NB4 (cell line): ENCODE results near the gene SLC24A4.

Experiments
- POLR2A ChIP-seq: IDR thresholded peaks from 2 replicates; pipeline ENCODE4 v1.6.1; 2011; ENCODE audit warnings: mild to moderate bottlenecking; ENCODE audit not compliant: insufficient read length; ENCODE audit errors: extremely low read depth
- TF ChIP-seq, protein P1 (sequence below): IDR thresholded peaks from one replicate; pipeline ENCODE4 v1.5.1; 2012; ENCODE audit warnings: low read depth, low read length

DNA sequence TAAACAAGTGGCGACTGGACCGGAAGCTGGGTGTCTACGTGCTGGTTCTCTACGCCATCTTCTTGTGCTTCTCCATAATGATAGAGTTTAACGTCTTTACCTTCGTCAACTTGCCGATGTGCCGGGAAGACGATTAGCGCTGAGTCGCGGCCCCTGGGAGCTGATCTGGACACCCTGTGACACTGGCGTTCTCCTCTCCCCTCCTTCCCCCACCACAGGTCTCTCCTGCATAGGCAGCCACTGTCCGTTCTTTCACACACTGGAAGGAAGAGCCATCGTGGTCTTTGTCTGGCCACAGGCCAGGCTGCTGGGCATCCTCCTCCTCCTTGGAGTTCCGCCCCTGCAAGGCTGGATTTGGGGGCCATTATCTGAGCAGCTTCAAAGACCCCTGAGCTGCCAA is 170.5 kb downstream of the SLC24A4 start:
- TF ChIP-seq, protein P1, sequence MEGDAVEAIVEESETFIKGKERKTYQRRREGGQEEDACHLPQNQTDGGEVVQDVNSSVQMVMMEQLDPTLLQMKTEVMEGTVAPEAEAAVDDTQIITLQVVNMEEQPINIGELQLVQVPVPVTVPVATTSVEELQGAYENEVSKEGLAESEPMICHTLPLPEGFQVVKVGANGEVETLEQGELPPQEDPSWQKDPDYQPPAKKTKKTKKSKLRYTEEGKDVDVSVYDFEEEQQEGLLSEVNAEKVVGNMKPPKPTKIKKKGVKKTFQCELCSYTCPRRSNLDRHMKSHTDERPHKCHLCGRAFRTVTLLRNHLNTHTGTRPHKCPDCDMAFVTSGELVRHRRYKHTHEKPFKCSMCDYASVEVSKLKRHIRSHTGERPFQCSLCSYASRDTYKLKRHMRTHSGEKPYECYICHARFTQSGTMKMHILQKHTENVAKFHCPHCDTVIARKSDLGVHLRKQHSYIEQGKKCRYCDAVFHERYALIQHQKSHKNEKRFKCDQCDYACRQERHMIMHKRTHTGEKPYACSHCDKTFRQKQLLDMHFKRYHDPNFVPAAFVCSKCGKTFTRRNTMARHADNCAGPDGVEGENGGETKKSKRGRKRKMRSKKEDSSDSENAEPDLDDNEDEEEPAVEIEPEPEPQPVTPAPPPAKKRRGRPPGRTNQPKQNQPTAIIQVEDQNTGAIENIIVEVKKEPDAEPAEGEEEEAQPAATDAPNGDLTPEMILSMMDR: no peak
- TF ChIP-seq POLR2A: no peak
